Right atrium auricular region (tissue), 2 donors: ENCODE results near the gene FOXO3. TPM values are rescaled to one million over a fixed set of nuclear protein-coding genes. Genes with fewer than 3 reads are reported as not detected.
"Not testable (repeated sequence)": the region's sequence is repeated elsewhere in the genome, so short reads cannot be mapped to it uniquely, and the experiment has no call there.

Experiments
- DNase-seq: peaks from one replicate; pipeline ENCODE4 v3.0.0-alpha.2; 2019; ENCODE audit warnings: low spot score
- H3K27ac ChIP-seq, 2 donors: fragments of 200-600 bp; sonication (generic); 1 replicate in 1 of 2; 2 replicates in 1 of 2; pipeline ENCODE4 v1.5.1; 2016 to 2019
- H3K27me3 ChIP-seq, 2 donors: fragments of 200-600 bp; sonication (generic); one replicate each; pipeline versions ENCODE4 v1.5.1 to v1.6.0; 2017 to 2019
- H3K36me3 ChIP-seq: fragments of 200-600 bp; sonication (generic); one replicate; pipeline ENCODE4 v1.5.1; 2016
- H3K4me1 ChIP-seq, 2 donors: fragments of 200-600 bp; sonication (generic); one replicate each; pipeline versions ENCODE4 v1.5.1 to v1.6.0; 2017 to 2019
- H3K4me3 ChIP-seq, 2 donors: fragments of 200-600 bp; sonication (generic); 1 replicate in 1 of 2; 2 replicates in 1 of 2; pipeline ENCODE4 v1.5.1; 2017 to 2019; ENCODE audit warnings: mild to moderate bottlenecking in 1 of 2, moderate library complexity in 1 of 2
- H3K9me3 ChIP-seq, 2 donors: fragments of 200-600 bp; sonication (generic); one replicate each; pipeline ENCODE4 v1.5.1; 2019
- CTCF ChIP-seq, 2 donors: fragments of 200-600 bp; sonication (generic); IDR thresholded peaks; one replicate each; pipeline ENCODE4 v1.5.1; 2019; ENCODE audit warnings: antibody characterized with exemption in 2 of 2
- total RNA-seq, 2 donors: library from RNA; depleted of rRNA; stranded (reverse); fragments of >200 nt; gene quantifications; one replicate each; pipeline ENCODE4 v1.1.0, GENCODE V29; 2016

FOXO3 gene
- total RNA-seq, 2 donors from 2014 or later: 54.5 to 60.9 TPM

GRCh38 chr6:108662702-108663101, 102.0 kb downstream of the FOXO3 start:
- Histone ChIP-seq H3K4me1 (peaks cover 0 to 59% of the 10 kb centered on the region in 2 donors), H3K9me3 (no peaks in the 10 kb centered on the region), H3K36me3 (peaks cover 15% of the 10 kb centered on the region), H3K27me3 (no peaks in the 10 kb centered on the region), H3K4me3 (no peak overlapping the region), H3K27ac (peak overlapping the region in 1 of 2 donors; percentile 35)
- TF ChIP-seq CTCF (IDR thresholded peaks at IDR 0.05): no peak
- DNase-seq: no peak

GRCh38 chr6:108663494-108664064, 102.9 kb downstream of the FOXO3 start:
- Histone ChIP-seq H3K36me3 (peaks cover 21% of the 10 kb centered on the region), H3K4me1 (peaks cover 0 to 59% of the 10 kb centered on the region in 2 donors)
- H3K9me3 ChIP-seq, H3K27ac ChIP-seq, H3K4me3 ChIP-seq, DNase-seq, H3K27me3 ChIP-seq: not testable (repeated sequence)

- H3K9me3 ChIP-seq: no peaks in the 10 kb centered on the region
- no peaks in the 10 kb centered on the region for H3K27me3 ChIP-seq
- H3K27ac ChIP-seq: no peak overlapping the region
- peaks cover 24% of the 10 kb centered on the region for H3K36me3 ChIP-seq
- DNase-seq: no peak
- H3K4me1 ChIP-seq: peaks cover 0 to 60% of the 10 kb centered on the region in 2 donors
- H3K4me3 ChIP-seq: no peak overlapping the region
- TF ChIP-seq CTCF (IDR thresholded peaks at IDR 0.05): no peak
Measured at GRCh38 chr6:108665495-108666196, 104.9 kb downstream of the FOXO3 start.

- Histone ChIP-seq H3K27ac (peak overlapping the region in 1 of 2 donors; percentile 13), H3K4me1 (peaks cover 0 to 60% of the 10 kb centered on the region in 2 donors), H3K9me3 (no peaks in the 10 kb centered on the region), H3K27me3 (no peaks in the 10 kb centered on the region), H3K4me3 (no peak overlapping the region), H3K36me3 (peaks cover 24% of the 10 kb centered on the region)
- no peak for TF ChIP-seq CTCF (IDR thresholded peaks at IDR 0.05)
- no peak for DNase-seq
Measured at GRCh38 chr6:108666656-108667260, 106.0 kb downstream of the FOXO3 start.

DNA sequence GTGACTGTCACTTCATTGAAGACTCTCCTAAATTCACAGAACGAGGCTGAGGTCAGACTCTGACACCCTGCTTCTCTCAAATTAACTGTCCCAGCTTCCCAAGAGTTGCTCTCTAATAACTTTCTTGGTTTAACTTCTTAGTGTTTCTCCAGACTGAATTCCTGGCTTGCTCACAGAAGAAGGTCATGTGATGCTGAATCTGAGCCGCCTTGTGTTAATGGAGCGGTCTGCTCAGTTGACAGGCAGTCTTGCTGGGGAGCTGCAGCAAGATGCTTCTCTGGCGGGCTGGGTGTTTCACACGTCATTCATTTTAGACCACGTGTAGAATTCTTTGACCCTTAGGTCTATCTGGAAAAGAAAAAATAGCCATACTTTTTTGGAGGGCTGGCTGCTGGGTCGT, 107.3 kb downstream of the FOXO3 start:
- DNase-seq: no peak
- H3K4me3 ChIP-seq: no peak overlapping the region
- no peak overlapping the region for H3K27ac ChIP-seq
- H3K36me3 ChIP-seq: peaks cover 24% of the 10 kb centered on the region
- no peaks in the 10 kb centered on the region for H3K9me3 ChIP-seq
- no peaks in the 10 kb centered on the region for H3K27me3 ChIP-seq
- peaks cover 0 to 60% of the 10 kb centered on the region in 2 donors for H3K4me1 ChIP-seq
- no peak for TF ChIP-seq CTCF (IDR thresholded peaks at IDR 0.05)

- Histone ChIP-seq H3K4me1 (peaks cover 0 to 77% of the 10 kb centered on the region in 2 donors), H3K4me3 (no peak overlapping the region), H3K9me3 (no peaks in the 10 kb centered on the region), H3K27me3 (no peaks in the 10 kb centered on the region), H3K36me3 (peaks cover 23% of the 10 kb centered on the region), H3K27ac (no peak overlapping the region)
- DNase-seq: no peak
- TF ChIP-seq CTCF (IDR thresholded peaks at IDR 0.05): no peak
Measured at GRCh38 chr6:108669673-108670072, 109.0 kb downstream of the FOXO3 start.
